Smooth muscle cell (in vitro differentiated cells): ENCODE measurements around the gene TPSAB1. TPM values are rescaled to one million over a fixed set of nuclear protein-coding genes. Genes with fewer than 3 reads are reported as not detected.

Source experiments
- DNase-seq: peaks from one replicate; lab custom pipeline; 2025; ENCODE audit not compliant: unreplicated experiment; lab: John Stamatoyannopoulos, UW
- H2AFZ ChIP-seq: fragments of 200-600 bp; sonication (generic); 2 replicates; pipeline ENCODE4 v1.6.0; 2016; ENCODE audit warnings: antibody characterized with exemption, low read depth, mild to moderate bottlenecking
- H3F3A ChIP-seq: fragments of 200-600 bp; sonication (generic); 2 replicates; pipeline ENCODE4 v1.6.0; 2017; ENCODE audit warnings: antibody characterized with exemption, low read depth
- H3K27ac ChIP-seq: fragments of 200-600 bp; sonication (generic); 2 replicates; pipeline ENCODE4 v1.5.1; 2016; ENCODE audit warnings: low read depth, mild to moderate bottlenecking
- H3K27me3 ChIP-seq: fragments of 200-600 bp; sonication (generic); 2 replicates; pipeline ENCODE4 v1.6.1; 2016; ENCODE audit warnings: low read depth, mild to moderate bottlenecking
- H3K36me3 ChIP-seq: fragments of 200-600 bp; sonication (generic); 2 replicates; pipeline ENCODE4 v1.5.1; 2016; ENCODE audit warnings: low read depth
- H3K4me1 ChIP-seq: fragments of 200-600 bp; sonication (generic); 2 replicates; pipeline ENCODE4 v1.5.1; 2016; ENCODE audit warnings: low read depth
- H3K4me2 ChIP-seq: fragments of 200-600 bp; sonication (generic); 2 replicates; pipeline ENCODE4 v1.6.0; 2016; ENCODE audit warnings: mild to moderate bottlenecking
- H3K4me3 ChIP-seq: fragments of 200-600 bp; sonication (generic); 2 replicates; pipeline ENCODE4 v1.5.1; 2016; ENCODE audit warnings: mild to moderate bottlenecking
- H3K79me2 ChIP-seq: fragments of 200-600 bp; sonication (generic); 2 replicates; pipeline ENCODE4 v1.6.0; 2016; ENCODE audit warnings: low read depth, mild to moderate bottlenecking
- H3K9ac ChIP-seq: fragments of 200-600 bp; sonication (generic); 2 replicates; pipeline ENCODE4 v1.6.0; 2016; ENCODE audit warnings: low read depth
- H3K9me3 ChIP-seq: fragments of 200-600 bp; sonication (generic); replicated peaks from 2 replicates; pipeline ENCODE4 v1.5.1; 2016; ENCODE audit warnings: low read depth
- H4K20me1 ChIP-seq: fragments of 200-600 bp; sonication (generic); 2 replicates; pipeline ENCODE4 v1.6.0; 2016; ENCODE audit warnings: low read depth
- CTCF ChIP-seq: fragments of 200-600 bp; sonication (generic); IDR thresholded peaks from 2 replicates; pipeline ENCODE4 v1.5.1; 2017; ENCODE audit warnings: borderline replicate concordance, mild to moderate bottlenecking, antibody characterized with exemption; ENCODE audit not compliant: insufficient read depth, poor library complexity, severe bottlenecking
- WGBS: methylation state at CpG from one replicate; pipeline ENCODE4 v1.1.7; 2016; ENCODE audit warnings: low lambda C conversion rate; 5-methylcytosine and 5-hydroxymethylcytosine counted together
- polyA plus RNA-seq: library from polyadenylated mRNA; unstranded; fragments of >200 nt; fragmentation: Nextera tagmentation; extraction: Ambion mirVana; gene quantifications from 2 replicates; pipeline ENCODE4 v1.2.1, GENCODE V29; 2016
- total RNA-seq: library from RNA; depleted of rRNA; stranded (reverse); fragments of >200 nt; gene quantifications from 2 replicates; pipeline ENCODE4 v1.2.3, GENCODE V29; 2014

TPSAB1 gene
- total and polyA plus RNA-seq, 2 experiments from 2014 or later, result not detected

GRCh38 chr16:1258225-1258600 is 17.7 kb downstream of the TPSAB1 start:
- Histone ChIP-seq H2AFZ (no peak overlapping the region), H3K4me1 (no peaks in the 10 kb centered on the region), H3F3A (no peaks in the 10 kb centered on the region), H3K36me3 (no peaks in the 10 kb centered on the region), H3K79me2 (no peaks in the 10 kb centered on the region), H3K27me3 (peaks cover 11% of the 10 kb centered on the region), H3K9me3 (no peaks in the 10 kb centered on the region), H3K4me2 (no peak overlapping the region), H4K20me1 (no peaks in the 10 kb centered on the region), H3K27ac (no peak overlapping the region), H3K9ac (no peak overlapping the region), H3K4me3 (no peak overlapping the region)
- WGBS, result 91% methylated on average over 12 of the region's 12 CpGs
- TF ChIP-seq CTCF, result no peak
- no peak for DNase-seq

- DNase-seq, result no peak
- no peaks in the 10 kb centered on the region for H4K20me1 ChIP-seq
- H2AFZ ChIP-seq, result no peak overlapping the region
- peaks cover 11% of the 10 kb centered on the region for H3K27me3 ChIP-seq
- H3K4me2 ChIP-seq, result no peak overlapping the region
- H3K79me2 ChIP-seq, result no peaks in the 10 kb centered on the region
- 73% methylated on average over 40 of the region's 42 CpGs for WGBS
- no peak for TF ChIP-seq CTCF
- no peaks in the 10 kb centered on the region for H3K36me3 ChIP-seq
- no peak overlapping the region for H3K4me3 ChIP-seq
- no peaks in the 10 kb centered on the region for H3F3A ChIP-seq
- H3K9me3 ChIP-seq, result no peaks in the 10 kb centered on the region
- no peaks in the 10 kb centered on the region for H3K4me1 ChIP-seq
- H3K9ac ChIP-seq, result no peak overlapping the region
- no peak overlapping the region for H3K27ac ChIP-seq
Measured at GRCh38 chr16:1258906-1259759, 18.6 kb downstream of the TPSAB1 start.

GRCh38 chr16:1259760-1260068 is 19.2 kb downstream of the TPSAB1 start:
- no peak for DNase-seq
- no peaks in the 10 kb centered on the region for H3K79me2 ChIP-seq
- H3K9ac ChIP-seq, result no peak overlapping the region
- H3K4me1 ChIP-seq, result no peaks in the 10 kb centered on the region
- H4K20me1 ChIP-seq, result no peaks in the 10 kb centered on the region
- no peaks in the 10 kb centered on the region for H3K9me3 ChIP-seq
- no peak overlapping the region for H3K4me3 ChIP-seq
- no peak for TF ChIP-seq CTCF
- WGBS, result 76% methylated on average over 11 of the region's 11 CpGs
- H3K36me3 ChIP-seq, result no peaks in the 10 kb centered on the region
- no peak overlapping the region for H3K27ac ChIP-seq
- no peak overlapping the region for H2AFZ ChIP-seq
- H3F3A ChIP-seq, result no peaks in the 10 kb centered on the region
- no peak overlapping the region for H3K4me2 ChIP-seq
- peaks cover 11% of the 10 kb centered on the region for H3K27me3 ChIP-seq

- TF ChIP-seq CTCF, result no peak
Measured at GRCh38 chr16:1260101-1260680, 19.7 kb downstream of the TPSAB1 start.

More at GRCh38 chr16:1260101-1260680, 19.7 kb downstream of the TPSAB1 start:
- Histone ChIP-seq H3K27ac (no peak overlapping the region), H3K4me3 (no peak overlapping the region), H2AFZ (no peak overlapping the region), H3K36me3 (no peaks in the 10 kb centered on the region), H3K4me1 (no peaks in the 10 kb centered on the region), H4K20me1 (no peaks in the 10 kb centered on the region), H3K27me3 (peaks cover 11% of the 10 kb centered on the region), H3K79me2 (no peaks in the 10 kb centered on the region), H3K4me2 (no peak overlapping the region), H3F3A (no peaks in the 10 kb centered on the region), H3K9me3 (no peaks in the 10 kb centered on the region), H3K9ac (no peak overlapping the region)
- 92% methylated on average over 32 of the region's 36 CpGs for WGBS
- DNase-seq, result no peak
